ENCODE measurements around the gene CFDP1.
A peak's percentile ranks its signal among the peaks of the same experiment; 100 is the strongest.
"Not testable (repeated sequence)": the region's sequence is repeated elsewhere in the genome, so short reads cannot be mapped to it uniquely, and the experiment has no call there.

The CFDP1 gene

GRCh38 chr16:75445298-75445697, 12.0 kb upstream of the CFDP1 start:
- no peak overlapping the region for H3K4me3 ChIP-seq (ENCODE audit: low read depth, low read length)
- TF ChIP-seq CTCF (IDR thresholded peaks at IDR 0.05; ENCODE audit: insufficient read depth, low read depth, low read length, missing control alignments): no peak
- no peak for DNase-seq (ENCODE audit: low read depth)

- no peak for DNase-seq (ENCODE audit: low read depth)
- TF ChIP-seq CTCF (IDR thresholded peaks at IDR 0.05; ENCODE audit: insufficient read depth, low read depth, low read length, missing control alignments): no peak
- no peak overlapping the region for H3K4me3 ChIP-seq (ENCODE audit: low read depth, low read length)
These were observed 10.0 kb upstream of the CFDP1 start for GRCh38 chr16:75443298-75443697.

GRCh38 chr16:75433732-75434413, 570 bp upstream of the CFDP1 start:
- peak overlapping the region; percentile 72 for H3K4me3 ChIP-seq (ENCODE audit: low read depth, low read length)
- TF ChIP-seq CTCF (IDR thresholded peaks at IDR 0.05; ENCODE audit: insufficient read depth, low read depth, low read length, missing control alignments): no peak
- peak; percentile 85 for DNase-seq (ENCODE audit: low read depth)

GRCh38 chr16:75429621-75430403, 3.5 kb downstream of the CFDP1 start:
- H3K4me3 ChIP-seq (ENCODE audit: low read depth, low read length): no peak overlapping the region
- TF ChIP-seq CTCF (IDR thresholded peaks at IDR 0.05; ENCODE audit: insufficient read depth, low read depth, low read length, missing control alignments): no peak
- DNase-seq (ENCODE audit: low read depth): no peak

- not testable (repeated sequence) for DNase-seq (ENCODE audit: low read depth); H3K4me3 ChIP-seq (ENCODE audit: low read depth, low read length)
These were observed 6.8 kb downstream of the CFDP1 start for GRCh38 chr16:75426524-75426923.

GRCh38 chr16:75424105-75424762, 9.1 kb downstream of the CFDP1 start:
- not testable (repeated sequence) for DNase-seq (ENCODE audit: low read depth)

GRCh38 chr16:75423723-75424104, 9.6 kb downstream of the CFDP1 start:
- DNase-seq (ENCODE audit: low read depth): no peak
- no peak overlapping the region for H3K4me3 ChIP-seq (ENCODE audit: low read depth, low read length)
- no peak for TF ChIP-seq CTCF (IDR thresholded peaks at IDR 0.05; ENCODE audit: insufficient read depth, low read depth, low read length, missing control alignments)

More at GRCh38 chr16:75424105-75424762, 9.1 kb downstream of the CFDP1 start:
- H3K4me3 ChIP-seq (ENCODE audit: low read depth, low read length): not testable (repeated sequence)
